A204.1 (cell line): ENCODE data around the gene LMX1B.

Experiments used
- FAIRE-seq: peaks from 2 replicates; lab custom pipeline; 2012; peaks lifted over from hg19 to GRCh38; lab: Jason Lieb, UNC

Gene LMX1B

DNA sequence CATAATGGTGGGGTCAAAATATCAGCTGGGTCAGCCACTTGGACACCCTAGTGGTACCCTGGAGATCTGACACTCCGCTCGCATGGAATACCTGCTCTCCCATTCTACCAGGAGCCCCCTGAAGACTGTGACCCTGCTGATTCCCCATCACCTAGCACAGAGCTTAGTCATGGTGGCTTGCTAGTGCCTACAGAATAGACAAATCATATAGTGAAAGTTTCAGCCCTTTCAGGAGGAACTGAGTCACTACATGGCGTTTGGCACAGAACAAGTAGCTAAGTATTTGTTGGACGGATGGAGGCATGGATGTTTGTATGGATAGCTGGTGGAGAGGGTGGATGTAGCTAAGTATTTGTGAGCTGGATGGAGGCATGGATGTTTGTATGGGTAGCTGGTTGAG lies 65.3 kb downstream of the LMX1B start:
- no peak for FAIRE-seq

DNA sequence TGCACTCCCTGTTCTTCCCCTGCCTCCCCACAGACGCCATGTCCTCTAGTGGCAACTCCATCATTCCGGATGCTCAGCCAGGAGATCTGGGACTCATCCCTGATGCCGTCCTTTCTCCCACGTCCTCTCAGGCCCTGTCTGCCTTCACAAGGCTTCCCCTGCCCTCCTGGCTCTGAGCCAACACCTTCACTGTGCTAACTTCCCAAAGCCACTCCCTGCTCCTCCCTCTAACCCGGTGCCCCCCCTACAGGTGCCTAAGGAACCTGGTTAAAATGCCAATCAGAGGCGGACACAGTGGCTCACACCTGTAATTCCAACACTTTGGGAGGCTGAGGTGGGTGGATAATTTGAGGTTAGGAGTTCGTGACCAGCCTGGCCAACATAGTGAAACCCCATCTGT lies 67.6 kb downstream of the LMX1B start:
- no peak for FAIRE-seq

DNA sequence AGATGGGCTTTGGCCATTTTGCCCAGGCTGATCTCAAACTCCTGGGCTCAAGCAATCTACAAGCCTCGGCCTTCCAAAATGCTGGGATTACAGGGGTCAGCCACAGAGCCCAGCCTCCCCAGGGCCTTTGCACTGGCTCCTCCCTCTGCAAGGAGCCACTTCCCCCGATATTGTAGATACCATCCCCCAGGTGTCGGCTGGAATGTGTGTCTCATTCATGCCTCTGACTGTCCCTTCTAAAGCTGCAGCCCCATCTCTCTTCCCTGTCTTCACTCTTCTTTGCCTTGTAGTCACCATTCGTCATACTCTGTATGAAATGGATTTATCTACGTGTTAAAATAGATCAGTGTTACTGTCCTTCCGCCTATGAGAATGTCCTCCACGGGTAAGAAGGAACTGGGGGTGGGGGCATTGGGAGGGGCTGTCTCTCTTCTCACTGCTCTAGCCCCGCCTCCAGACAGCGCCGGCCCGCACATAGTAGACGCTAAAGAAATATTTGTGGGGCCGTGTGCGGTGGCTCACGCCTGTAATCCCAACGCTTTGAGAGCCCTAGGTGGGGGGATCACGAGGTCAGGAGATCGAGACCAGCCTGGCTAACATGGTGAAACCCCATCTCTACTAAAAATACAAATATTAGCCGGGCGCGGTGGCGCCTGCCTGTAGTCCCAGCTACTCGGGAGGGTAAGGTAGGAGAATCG lies 68.5 kb downstream of the LMX1B start:
- FAIRE-seq = no peak

DNA sequence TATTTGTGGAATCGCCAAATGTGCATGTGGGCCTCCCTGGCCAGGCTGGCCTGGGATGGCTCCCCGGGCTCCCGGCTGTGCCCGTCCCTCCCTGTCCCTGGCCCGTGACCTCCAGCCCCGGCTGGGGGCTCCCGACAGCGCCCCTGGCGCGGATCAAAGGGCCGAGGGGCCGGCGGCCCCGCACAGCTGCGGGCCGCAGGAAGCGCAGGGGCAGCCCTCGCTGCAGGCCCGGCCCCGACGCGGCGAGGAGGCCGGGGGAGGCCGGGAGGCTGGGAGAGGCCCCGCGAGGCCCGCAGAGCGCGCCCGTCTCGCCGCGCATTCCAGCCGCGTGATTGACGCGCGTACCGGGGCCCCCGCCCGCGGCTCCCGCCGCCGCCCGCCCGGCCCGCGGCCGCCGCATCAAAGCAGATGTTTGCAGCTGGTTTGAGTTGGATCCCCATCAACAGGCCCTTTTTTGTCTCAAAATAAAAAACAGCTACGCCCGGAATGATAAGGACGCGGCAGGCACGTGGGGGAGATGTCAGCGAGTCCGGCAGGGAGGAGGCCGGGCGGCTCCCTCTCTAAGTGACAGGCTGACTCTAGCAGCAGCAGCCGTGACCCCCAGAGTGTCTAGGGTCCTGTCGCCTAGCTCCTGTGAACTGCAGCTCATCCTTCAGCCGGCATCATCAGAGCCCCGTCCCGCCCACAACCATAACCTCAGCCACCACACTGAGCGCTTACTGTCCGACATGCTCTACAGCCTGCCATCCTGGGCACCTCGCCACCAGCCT lies 69.4 kb downstream of the LMX1B start:
- no peak for FAIRE-seq

DNA sequence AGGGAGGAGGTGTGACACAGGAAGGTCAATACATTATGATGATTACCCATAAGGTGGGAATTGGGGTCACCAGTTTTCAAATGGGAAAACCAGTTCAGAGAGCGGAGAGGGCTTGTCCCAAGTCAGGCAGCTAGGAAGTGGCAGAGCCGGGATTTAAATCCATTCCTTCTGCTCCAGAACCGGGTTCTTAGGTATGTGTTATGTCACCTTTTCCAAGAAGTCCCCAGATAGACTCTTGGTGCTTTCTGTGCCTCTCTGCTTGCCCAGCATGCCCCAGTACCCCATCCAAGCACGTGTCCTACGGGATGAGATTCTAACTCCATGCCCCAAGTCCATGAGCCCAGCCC lies 69.9 kb downstream of the LMX1B start:
- no peak for FAIRE-seq

DNA sequence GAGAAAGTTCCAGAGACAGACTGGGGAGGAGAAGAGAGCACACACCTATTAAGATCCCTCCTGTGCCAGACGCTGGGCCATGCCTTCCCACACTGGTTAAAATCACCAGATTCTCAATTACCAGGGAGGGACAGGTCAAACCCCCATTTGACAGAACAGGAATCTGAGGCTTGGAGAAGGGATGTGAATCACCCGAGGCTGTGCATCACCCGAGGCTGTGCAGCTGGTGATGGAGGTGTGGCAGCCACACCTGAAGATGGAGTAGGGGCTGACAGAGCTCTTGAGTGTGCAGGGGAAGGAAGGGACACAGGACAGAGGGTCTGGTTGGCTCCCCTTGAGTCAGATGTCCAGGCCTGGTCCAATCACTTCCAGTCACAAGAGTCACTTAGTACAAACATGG lies 70.6 kb downstream of the LMX1B start:
- no peak for FAIRE-seq

DNA sequence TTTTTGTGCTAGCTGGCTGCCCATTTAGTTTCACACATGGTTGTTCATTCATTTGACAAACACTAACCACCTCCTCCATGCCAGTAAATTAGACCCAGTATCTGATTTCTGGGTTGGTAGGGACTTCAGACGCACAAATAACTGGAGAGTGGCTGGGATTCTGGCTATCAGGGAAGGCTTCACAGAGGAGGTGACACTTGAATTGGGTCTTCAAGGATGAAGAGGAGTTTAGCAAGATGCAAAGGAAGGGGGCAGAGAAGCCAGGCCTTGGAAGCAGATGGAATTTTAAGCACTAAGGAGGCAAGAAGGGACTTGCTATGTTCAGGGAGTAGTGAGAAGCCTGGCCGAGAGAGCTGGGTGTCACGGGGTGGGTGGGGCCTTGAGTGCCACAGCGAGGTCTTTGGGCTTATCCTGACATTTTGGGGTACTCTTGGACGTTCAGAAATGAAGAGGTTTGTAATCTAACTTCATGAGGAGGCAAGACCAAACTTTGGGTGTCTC lies 71.3 kb downstream of the LMX1B start:
- no peak for FAIRE-seq

DNA sequence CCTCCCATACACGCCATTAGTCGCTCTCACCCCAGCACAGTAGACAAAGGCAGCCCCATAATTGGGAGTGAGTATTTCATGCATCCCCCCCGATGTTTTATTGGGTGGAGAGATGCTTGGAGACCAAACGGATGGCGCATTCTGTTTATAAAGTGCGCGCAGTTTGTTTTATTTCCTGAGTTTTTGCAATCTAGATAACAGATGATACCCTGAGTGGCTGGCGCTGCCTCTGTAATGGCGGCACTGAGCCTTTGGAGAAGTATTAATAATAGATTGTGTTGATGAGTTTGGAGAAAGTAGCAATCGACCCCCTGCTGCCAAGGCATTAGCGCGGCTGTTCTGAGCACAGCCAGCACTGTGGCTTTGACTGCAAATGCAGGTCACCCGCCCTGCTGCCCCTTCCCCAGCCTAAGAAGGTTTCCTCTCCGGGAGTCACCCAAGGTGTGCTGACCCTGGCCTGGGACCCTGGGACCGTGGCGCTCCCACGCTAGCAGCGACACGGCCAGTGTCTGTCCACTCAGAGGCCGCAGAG lies 74.3 kb downstream of the LMX1B start:
- no peak for FAIRE-seq

DNA sequence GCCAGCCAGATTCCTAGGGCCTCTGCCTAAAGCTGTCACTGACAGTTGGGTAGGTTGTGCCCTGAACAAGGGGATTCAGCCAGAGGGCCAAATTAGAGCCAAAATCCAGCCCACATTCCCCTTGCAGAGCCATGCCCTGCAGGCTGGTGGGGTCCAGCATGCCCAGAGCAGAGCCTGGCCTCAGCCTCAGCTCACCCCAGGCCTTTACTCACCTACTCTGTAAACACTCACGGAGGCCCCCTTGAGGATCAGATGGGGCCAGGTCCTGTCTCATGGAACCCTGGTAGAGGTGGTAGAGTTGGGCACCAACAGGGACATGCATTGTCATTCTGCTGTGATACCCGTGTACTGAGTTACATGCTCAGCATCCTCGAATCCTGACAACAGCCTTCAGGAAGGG lies 74.9 kb downstream of the LMX1B start:
- FAIRE-seq = no peak

DNA sequence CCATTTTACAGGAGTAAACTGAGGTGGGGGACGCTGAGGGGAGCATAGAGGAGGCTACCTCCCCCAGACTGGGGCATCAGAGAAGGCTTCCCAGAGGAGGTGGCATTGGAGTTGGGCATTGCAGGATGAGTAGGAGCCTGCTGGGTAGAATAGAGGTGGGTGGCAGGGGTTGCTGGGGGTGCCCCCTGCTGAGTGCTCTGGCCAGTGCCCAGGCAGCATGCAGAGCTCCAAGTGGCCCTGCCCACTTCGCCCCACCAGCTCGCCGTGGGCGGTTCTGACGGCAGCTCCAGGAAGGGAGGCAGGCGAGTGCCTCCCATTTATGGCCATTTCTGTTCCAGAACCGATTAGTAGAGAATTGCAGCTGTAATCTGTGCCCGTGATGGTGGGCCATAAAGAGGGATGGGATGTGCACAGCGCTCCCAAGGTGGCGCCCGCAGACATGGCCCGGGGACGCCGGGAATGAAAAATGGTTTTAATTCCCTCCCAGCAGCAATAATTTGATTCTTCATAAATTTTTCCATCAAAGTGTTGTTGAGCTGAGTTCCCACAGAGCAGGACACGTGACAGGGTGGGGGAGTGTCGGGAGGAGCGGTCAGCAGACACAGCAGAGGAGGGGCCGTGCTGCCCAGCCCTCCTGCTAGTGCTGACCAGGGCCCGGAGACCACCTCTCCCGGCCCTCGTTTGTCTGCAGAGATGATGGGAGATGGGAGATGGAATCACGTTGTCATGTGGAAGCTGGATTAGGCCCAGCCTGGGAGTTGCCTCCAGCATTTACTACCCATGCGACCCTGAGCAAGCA lies 75.5 kb downstream of the LMX1B start:
- FAIRE-seq = no peak

DNA sequence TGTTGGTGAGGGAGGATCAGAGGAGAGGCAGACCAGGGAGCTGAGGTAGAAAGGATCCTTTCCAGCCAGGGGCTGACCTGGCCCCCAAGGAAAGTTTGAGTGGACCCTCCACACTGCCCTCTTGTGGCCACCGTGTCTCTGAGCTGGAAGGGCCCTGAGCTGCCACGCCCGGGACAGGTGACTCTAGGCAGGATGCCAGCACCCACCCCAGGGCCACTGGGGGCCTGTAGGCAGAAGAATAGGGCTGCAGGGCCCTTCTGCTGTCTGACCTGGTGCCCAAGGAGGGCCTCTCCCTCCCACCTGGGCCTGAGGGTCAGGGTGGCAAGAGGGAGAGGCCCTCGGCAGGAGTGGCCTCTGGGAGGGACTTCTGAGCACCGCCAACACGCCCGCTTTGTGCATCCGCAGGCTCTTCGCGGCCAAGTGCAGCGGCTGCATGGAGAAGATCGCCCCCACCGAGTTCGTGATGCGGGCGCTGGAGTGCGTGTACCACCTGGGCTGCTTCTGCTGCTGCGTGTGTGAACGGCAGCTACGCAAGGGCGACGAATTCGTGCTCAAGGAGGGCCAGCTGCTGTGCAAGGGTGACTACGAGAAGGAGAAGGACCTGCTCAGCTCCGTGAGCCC lies 76.8 kb downstream of the LMX1B start:
- no peak for FAIRE-seq

DNA sequence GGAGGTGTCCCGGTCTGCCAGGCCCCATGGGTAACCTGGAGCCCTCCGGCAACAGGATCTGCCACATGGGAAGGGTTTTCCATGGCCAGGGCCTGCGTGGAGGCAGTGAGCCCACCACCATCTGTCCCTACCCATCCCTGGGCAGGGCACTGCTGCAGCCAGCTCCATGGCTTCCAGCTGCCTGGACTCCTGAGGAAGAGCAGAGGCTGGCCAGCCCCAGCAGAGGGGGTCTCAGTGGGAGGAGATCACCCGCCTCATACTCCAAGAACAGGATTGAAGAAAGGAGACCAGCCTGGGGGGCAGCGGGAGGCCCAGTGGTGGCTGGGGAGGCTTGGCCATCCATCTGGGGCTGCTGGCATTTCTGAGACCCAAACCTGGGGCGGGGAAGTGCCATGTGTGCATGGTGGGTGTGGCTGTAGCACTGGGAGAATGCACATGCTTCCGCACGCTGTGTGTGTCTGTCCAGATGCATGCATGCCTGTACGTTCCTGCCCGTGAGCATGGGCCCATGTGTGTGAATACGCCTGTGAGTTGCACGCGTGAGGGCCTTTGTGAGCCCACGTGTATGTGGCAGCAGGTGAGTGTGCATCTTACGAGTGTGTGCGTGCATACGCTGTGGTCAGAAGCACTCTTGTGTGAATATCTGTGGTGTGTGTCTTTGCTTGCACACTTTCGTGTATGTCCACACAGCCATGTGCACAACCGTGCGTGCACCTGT lies 78.5 kb downstream of the LMX1B start:
- no peak for FAIRE-seq

DNA sequence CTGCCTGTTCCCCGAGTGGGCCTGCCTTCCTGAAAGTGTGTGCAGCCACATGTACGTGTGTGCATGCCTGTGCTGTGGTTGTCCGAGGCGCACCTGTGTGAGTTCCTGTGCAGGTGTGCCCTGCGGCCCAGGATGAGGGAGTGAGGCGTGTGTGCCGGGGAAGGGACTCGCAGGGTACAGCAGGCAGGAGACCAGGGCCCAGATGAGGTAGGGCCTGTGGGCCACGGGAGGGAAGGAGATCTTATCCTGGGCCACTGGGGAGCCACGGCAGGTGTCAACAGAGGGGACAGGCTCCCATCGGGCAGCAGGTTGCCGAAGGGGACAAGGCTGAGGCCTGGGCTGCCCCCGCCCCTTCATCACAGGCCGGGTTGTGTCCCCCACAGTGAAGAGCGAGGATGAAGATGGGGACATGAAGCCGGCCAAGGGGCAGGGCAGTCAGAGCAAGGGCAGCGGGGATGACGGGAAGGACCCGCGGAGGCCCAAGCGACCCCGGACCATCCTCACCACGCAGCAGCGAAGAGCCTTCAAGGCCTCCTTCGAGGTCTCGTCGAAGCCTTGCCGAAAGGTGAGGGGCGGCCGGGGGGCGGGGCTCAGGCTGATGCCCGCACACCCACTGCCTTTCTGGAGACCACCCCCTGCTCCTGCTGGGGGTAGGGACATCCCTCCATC lies 79.2 kb downstream of the LMX1B start:
- FAIRE-seq = no peak

DNA sequence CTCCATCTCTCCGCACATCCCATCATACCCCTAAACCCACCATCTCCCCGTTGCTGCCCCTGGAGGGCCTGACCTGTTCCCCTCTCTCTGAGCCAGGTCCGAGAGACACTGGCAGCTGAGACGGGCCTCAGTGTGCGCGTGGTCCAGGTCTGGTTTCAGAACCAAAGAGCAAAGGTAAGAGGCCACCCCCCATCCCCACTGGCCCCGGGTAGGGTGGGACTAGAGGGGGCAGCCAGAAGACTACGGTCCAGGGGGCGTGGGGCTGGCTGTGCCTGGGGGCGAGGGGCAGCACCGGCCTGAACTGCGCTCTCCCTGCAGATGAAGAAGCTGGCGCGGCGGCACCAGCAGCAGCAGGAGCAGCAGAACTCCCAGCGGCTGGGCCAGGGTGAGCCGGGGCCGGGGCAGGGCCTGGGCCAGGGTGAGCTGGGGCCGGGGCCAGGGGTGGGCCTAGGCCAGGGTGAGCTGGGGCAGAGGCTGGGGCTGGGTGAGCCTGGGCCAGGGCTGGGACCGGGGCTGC lies 79.8 kb downstream of the LMX1B start:
- FAIRE-seq = no peak

DNA sequence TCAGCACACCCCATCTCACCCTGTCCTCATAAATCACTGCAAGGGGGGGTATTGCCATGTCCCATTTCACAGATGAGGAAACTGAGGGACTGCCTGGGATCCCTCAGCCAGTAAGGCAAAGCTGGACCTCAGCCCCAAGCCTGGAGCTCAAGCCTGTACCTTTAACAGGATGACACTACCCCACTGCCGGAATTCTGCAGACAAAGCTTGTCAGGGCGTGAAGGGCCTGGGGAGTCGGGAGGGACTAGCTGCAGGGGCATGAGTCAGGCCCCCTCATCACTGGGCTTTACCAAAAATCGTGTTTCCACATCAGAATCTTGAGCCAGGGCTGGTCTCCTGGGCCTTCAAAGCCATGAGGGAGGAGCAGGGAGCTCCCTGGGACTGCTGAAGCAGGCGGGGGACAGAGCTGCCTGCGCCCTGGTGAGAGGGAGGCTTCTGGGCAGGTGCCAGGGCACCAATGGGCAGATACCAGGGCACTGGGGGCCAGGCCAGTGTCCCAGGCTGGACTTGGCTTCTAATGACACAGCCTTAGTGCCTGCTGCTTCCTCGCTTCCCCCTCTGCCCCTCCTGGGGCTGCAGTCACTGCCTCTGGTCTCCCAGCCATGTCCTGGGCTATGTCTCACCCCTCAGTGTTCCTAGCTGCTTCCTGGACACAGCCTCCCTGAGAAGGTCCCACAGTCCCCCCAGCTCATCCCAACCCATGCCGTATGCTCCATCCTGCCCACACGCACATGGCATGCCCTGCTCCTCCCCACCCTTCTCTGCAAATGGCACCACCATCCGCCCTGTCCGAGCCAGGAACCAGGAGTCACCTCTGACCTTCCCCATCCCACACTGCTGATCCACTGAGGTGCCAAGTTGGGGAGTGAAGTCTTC lies 80.7 kb downstream of the LMX1B start:
- FAIRE-seq = no peak

DNA sequence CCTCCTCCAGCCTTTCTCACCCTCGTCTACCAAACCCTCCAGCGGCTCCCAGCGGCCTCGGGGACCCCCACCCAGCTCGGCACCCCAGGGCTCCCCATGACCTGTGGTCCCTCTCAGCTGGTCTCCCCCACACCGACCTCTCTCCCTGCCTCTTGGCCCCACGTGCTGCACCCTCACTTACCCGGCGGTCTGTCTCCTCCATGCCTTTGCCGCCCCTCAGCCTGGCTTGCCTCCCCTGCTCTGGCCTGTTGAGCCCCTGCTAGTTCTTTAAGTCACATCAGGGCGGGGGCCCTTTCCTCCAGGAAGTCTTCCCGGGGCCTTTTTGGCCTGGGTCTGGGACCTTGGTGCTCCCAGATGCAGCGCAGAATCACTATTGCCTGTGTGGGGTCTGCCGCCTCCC lies 81.5 kb downstream of the LMX1B start:
- no peak for FAIRE-seq

DNA sequence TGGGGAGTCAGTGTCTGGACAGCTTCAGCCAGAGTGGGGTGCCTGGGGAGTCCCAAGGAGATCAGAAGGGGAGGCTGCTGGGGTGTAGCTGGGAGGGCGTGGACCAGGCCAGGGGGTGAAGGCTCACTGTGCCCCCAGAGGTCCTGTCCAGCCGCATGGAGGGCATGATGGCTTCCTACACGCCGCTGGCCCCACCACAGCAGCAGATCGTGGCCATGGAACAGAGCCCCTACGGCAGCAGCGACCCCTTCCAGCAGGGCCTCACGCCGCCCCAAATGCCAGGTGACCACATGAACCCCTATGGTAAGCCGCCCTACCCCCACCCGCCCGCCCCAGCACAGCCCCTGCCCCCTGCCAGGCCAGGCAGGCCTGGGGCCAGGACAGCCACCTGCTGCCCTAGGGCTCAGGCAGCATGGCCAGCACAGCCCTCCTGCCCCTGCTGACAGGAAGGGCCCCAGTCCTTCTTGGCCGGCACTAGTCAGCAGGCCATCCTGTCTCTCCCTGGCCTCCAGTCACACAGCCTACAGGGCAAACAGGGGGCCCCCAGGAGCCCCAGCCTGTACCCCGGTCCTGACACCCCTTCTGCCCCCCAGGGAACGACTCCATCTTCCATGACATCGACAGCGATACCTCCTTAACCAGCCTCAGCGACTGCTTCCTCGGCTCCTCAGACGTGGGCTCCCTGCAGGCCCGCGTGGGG lies 82.1 kb downstream of the LMX1B start:
- FAIRE-seq = no peak

DNA sequence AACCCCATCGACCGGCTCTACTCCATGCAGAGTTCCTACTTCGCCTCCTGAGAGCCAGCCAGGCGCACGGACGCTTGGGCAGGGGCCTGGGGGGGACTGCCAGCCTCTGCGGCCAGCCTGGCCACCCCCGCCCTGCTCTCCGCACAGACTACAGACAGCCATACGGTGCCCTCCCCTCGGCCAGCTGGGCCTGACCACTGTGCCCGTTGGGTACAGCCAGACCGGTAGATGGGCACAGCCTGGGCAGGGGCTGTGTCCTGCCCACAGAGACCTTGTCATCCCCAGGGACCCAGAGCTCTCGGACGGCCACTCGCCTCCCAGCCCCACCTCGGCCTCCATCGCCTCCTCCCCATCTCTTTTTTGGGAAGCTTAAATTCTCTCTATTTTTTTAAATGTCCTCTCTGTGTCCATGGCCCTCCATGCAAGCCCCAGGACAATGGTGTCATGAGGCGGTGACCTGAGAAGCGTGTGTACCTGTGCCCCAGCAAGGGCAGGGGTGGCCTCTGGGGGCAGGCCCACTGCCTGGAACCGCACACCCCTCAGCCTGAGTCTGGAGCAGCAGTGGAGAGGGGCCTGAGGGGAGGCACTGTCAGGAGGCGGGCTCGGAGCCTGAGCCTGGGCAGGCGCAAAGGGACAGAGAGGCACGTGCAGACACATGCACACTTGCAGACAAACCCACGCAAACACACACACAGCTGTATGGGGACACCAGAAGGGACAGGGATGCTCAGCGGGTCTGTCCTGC lies 82.8 kb downstream of the LMX1B start:
- FAIRE-seq = no peak

DNA sequence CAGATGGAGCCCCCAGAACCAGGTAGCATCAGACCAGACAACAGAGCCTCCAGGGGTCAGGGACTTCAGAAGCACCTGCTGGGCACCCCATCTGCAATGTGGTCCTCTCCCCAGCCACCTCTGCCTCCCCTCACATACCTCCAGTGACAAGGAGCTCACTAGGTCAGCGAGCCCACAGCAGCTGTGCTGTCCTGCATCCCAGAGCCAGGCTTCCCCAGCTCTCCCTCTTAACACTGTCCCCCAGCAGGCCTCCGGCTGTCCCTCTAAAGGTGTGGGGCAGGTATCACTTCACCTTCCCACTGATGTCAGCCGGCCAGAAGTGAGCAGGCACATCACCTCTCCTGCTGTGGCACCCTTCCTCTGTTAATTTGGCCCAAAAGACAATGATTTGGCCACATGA lies 83.6 kb downstream of the LMX1B start:
- FAIRE-seq = no peak
